ENCODE measurements around the gene TM9SF4.

GRCh38 chr20:32208499-32209154 lies 99.1 kb downstream of the TM9SF4 start:
- no peak for TF ChIP-seq CTCF (conservative IDR thresholded peaks at IDR 0.05; ENCODE audit: low read depth, low read length)
- no peak for TF ChIP-seq EZH2 (IDR thresholded peaks at IDR 0.05; ENCODE audit: borderline replicate concordance, low read depth, low read length, poor library complexity, severe bottlenecking)

All from A673 (cell line).